Parathyroid adenoma (tissue), 2 donors: ENCODE measurements around the gene SMARCC2.
"Not testable (repeated sequence)": the region's sequence is repeated elsewhere in the genome, so short reads cannot be mapped to it uniquely, and the experiment has no call there.

Source experiments
- H2AFZ ChIP-seq: fragments of 300-600 bp; sonication (generic); one replicate; pipeline ENCODE4 v1.7.0; 2017; ENCODE audit warnings: antibody characterized with exemption, mild to moderate bottlenecking
- H3K27ac ChIP-seq: fragments of 300-600 bp; sonication (generic); one replicate; pipeline ENCODE4 v1.7.0; 2017
- H3K27me3 ChIP-seq: fragments of 300-600 bp; sonication (generic); one replicate; pipeline ENCODE4 v1.7.0; 2017; ENCODE audit warnings: low read length; ENCODE audit not compliant: control insufficient read depth, insufficient read depth
- H3K36me3 ChIP-seq: fragments of 300-600 bp; sonication (generic); one replicate; pipeline ENCODE4 v1.7.0; 2017; ENCODE audit warnings: low read length; ENCODE audit not compliant: control insufficient read depth, insufficient read depth
- H3K4me1 ChIP-seq: fragments of 300-600 bp; sonication (generic); one replicate; pipeline ENCODE4 v1.7.0; 2017; ENCODE audit warnings: control low read depth
- H3K4me2 ChIP-seq: fragments of 300-600 bp; sonication (generic); one replicate; pipeline ENCODE4 v1.7.0; 2017; ENCODE audit warnings: low read length
- H3K4me3 ChIP-seq: fragments of 300-600 bp; sonication (generic); one replicate; pipeline ENCODE4 v1.7.0; 2017; ENCODE audit warnings: low read depth, low read length
- H3K79me2 ChIP-seq: fragments of 300-600 bp; sonication (generic); one replicate; pipeline ENCODE4 v1.7.0; 2017; ENCODE audit warnings: control low read depth
- H3K9ac ChIP-seq: fragments of 300-600 bp; sonication (generic); one replicate; pipeline ENCODE4 v1.7.0; 2017; ENCODE audit warnings: mild to moderate bottlenecking
- H3K9me3 ChIP-seq: fragments of 300-600 bp; sonication (generic); one replicate; pipeline ENCODE4 v1.7.0; 2017; ENCODE audit warnings: low read length; ENCODE audit not compliant: control insufficient read depth
- TF ChIP-seq, protein P1 (sequence below): fragments of 300-600 bp; sonication (generic); IDR thresholded peaks from one replicate; pipeline ENCODE4 v1.7.0; 2017; ENCODE audit warnings: antibody characterized with exemption, mild to moderate bottlenecking
- donor health status: primary hyperparathyroidism.

Gene SMARCC2

DNA sequence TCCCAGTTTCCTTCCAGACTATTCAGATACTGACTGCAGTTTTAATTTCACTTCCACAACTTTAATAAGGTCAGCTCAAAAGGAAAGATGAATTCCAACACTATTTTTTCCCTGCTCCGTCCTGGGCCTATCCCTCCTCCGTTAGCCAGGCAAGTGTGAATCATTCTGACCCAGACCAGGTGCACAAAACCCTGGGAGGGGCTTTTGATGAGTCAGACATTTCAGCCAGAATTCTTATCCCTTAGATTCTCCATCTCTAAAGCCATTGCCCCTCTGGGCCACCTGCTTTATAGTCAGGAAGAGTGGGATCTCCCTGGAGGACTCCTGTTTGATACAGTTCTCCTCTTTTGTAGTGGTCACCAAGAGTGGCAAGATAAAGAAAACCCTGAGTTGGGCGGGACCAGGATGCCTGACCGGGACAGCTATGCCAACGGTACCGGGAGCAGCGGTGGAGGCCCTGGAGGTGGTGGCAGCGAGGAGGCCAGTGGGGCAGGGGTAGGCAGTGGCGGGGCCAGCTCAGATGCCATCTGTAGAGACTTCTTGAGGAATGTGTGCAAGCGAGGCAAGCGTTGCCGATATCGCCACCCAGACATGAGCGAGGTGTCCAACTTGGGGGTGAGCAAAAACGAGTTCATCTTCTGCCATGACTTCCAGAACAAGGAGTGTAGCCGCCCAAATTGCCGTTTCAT, 69.0 kb downstream of the SMARCC2 start:
- H3K79me2 ChIP-seq, result peaks cover 2% of the 10 kb centered on the region
- H3K9ac ChIP-seq, result no peak overlapping the region
- no peaks in the 10 kb centered on the region for H3K27me3 ChIP-seq
- H2AFZ ChIP-seq, result no peak overlapping the region
- no peak overlapping the region for H3K4me2 ChIP-seq
- TF ChIP-seq, protein P1, sequence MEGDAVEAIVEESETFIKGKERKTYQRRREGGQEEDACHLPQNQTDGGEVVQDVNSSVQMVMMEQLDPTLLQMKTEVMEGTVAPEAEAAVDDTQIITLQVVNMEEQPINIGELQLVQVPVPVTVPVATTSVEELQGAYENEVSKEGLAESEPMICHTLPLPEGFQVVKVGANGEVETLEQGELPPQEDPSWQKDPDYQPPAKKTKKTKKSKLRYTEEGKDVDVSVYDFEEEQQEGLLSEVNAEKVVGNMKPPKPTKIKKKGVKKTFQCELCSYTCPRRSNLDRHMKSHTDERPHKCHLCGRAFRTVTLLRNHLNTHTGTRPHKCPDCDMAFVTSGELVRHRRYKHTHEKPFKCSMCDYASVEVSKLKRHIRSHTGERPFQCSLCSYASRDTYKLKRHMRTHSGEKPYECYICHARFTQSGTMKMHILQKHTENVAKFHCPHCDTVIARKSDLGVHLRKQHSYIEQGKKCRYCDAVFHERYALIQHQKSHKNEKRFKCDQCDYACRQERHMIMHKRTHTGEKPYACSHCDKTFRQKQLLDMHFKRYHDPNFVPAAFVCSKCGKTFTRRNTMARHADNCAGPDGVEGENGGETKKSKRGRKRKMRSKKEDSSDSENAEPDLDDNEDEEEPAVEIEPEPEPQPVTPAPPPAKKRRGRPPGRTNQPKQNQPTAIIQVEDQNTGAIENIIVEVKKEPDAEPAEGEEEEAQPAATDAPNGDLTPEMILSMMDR, result no peak
- peaks cover 11% of the 10 kb centered on the region for H3K4me1 ChIP-seq
- peak overlapping the region; percentile 97 for H3K27ac ChIP-seq
- no peaks in the 10 kb centered on the region for H3K36me3 ChIP-seq
- no peaks in the 10 kb centered on the region for H3K9me3 ChIP-seq
- no peak overlapping the region for H3K4me3 ChIP-seq

DNA sequence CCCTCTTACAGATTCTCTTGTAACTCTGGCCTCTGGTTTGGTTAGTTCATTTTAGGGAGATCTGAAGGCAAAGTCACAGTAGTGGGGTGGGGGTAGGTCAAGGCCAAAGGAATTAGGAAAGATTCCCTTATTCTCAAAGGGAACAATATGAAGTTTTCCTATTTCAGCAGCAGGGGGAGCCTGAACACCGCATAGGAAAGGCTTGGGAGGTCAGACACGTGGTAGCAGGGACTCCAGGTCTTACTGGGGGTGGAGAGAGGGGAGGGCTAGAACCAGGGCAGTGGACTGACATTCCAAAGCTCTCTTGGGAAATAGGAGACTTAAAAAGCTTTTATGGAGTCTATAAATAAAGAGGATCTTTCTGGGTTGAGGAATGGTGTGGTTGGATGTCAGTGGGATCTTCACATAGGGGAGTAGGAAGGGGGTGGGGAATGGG, 69.9 kb downstream of the SMARCC2 start:
- Histone ChIP-seq H3K4me3 (peak overlapping the region; percentile 98), H3K27me3 (no peaks in the 10 kb centered on the region), H3K27ac (peak overlapping the region; percentile 97), H3K9ac (no peak overlapping the region), H3K4me2 (peak overlapping the region; percentile 94), H3K4me1 (peaks cover 11% of the 10 kb centered on the region), H3K9me3 (no peaks in the 10 kb centered on the region), H3K36me3 (no peaks in the 10 kb centered on the region), H2AFZ (peak overlapping the region; percentile 81), H3K79me2 (peaks cover 2% of the 10 kb centered on the region)
- TF ChIP-seq, protein P1, result peak; percentile 93

DNA sequence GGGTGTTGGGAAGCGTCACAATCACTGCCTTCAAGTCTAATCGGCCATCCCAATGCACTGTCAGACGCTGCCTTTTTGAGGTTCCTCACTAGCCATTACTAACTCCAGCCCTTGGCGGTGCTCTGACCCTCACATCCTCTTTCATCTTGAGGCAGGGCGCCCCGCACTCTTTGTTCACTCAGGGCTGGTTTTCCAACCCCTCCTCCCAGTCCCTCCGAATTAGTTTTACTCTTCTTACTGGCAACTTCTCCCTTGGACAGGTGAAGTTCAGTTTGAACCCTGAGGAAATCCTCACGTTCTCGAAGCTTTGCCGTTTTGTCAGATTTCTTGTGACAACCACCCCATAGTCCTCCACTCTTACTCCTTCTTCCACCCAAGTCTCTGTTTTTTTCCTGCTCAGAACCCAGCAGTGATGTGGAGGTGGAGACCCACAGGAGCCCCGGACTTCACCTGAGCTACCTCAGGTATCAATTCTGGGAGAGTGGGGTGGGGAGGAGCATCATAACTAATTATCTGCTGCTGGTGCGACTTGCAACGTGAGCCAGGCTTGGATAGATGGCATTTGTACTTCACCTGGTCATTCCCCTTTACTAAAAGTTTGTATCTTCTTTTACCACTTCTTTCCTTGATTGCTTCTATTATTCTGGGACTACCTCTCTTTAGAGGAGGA, 70.5 kb downstream of the SMARCC2 start:
- H3K79me2 ChIP-seq, result peaks cover 2% of the 10 kb centered on the region
- H3K4me3 ChIP-seq, result peak overlapping the region; percentile 98
- H3K36me3 ChIP-seq, result no peaks in the 10 kb centered on the region
- TF ChIP-seq, protein P1, result no peak
- H3K4me1 ChIP-seq, result peaks cover 11% of the 10 kb centered on the region
- H3K4me2 ChIP-seq, result peak overlapping the region; percentile 94
- no peaks in the 10 kb centered on the region for H3K27me3 ChIP-seq
- H2AFZ ChIP-seq, result peak overlapping the region; percentile 81
- peak overlapping the region; percentile 97 for H3K27ac ChIP-seq
- H3K9me3 ChIP-seq, result no peaks in the 10 kb centered on the region
- H3K9ac ChIP-seq, result peak overlapping the region; percentile 64

DNA sequence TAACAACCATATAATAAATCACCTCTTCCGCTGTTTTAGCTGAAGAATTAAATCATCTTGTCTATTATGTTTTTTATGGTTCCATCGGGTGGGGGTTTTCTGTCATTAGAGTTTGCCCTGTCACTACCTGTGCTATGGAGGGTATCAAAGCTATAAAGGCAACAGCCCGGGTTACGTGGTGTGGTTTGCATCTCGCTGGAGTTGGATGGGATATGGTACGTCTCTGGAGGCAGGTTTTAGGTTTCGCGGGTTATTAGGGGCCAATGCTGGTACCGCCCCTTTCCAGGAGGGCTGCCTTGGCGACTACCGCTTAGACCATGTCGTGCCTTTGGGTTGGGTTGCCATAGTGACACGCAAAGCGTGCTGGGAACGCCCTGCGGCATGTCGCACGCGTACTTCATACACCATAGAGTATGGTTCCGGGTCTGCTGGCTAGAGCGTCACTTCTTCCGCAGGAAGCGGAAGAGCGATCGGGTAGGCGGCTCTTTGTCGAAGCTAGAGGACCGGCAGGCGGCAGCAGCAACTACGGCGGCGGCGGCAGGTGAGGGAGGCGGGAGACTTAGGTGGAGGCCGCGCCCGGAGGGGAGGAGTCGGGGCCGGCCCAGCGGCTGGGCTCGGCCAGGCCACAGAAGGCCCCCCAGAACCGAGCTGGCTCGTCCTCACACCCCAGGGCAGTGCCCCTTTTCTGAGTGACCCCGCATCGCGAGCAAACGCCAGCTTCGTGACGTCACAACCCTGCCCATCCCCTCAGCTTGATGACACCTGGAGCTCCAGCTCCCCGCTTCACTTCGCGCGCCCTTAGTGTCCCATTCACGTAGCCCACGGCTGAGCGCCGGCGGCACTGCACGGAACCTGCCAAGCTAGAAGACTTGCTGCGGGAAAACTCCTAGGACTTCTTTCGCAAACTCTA, 71.2 kb downstream of the SMARCC2 start, which contains the start of gene ZC3H10:
Gene ZC3H10, plus strand, starts transcription at position 489 of the 910 bp plus-strand sequence. CDS start 2,297 bp downstream, outside the sequence.
- H3K27ac ChIP-seq, result peak within 1 kb of the TSS; percentile 97
- TF ChIP-seq, protein P1, result peak; percentile 76
- no peaks in the 10 kb centered on the region for H3K36me3 ChIP-seq
- H3K27me3 ChIP-seq, result no peaks in the 10 kb centered on the region
- no peaks in the 10 kb centered on the region for H3K9me3 ChIP-seq
- H3K9ac ChIP-seq, result peak within 1 kb of the TSS; percentile 64
- peak within 1 kb of the TSS; percentile 94 for H3K4me2 ChIP-seq
- H3K4me3 ChIP-seq, result peak within 1 kb of the TSS; percentile 98
- peak within 1 kb of the TSS; percentile 81 for H2AFZ ChIP-seq
- H3K79me2 ChIP-seq, result peaks cover 2% of the 10 kb centered on the region
- H3K4me1 ChIP-seq, result peaks cover 11% of the 10 kb centered on the region

DNA sequence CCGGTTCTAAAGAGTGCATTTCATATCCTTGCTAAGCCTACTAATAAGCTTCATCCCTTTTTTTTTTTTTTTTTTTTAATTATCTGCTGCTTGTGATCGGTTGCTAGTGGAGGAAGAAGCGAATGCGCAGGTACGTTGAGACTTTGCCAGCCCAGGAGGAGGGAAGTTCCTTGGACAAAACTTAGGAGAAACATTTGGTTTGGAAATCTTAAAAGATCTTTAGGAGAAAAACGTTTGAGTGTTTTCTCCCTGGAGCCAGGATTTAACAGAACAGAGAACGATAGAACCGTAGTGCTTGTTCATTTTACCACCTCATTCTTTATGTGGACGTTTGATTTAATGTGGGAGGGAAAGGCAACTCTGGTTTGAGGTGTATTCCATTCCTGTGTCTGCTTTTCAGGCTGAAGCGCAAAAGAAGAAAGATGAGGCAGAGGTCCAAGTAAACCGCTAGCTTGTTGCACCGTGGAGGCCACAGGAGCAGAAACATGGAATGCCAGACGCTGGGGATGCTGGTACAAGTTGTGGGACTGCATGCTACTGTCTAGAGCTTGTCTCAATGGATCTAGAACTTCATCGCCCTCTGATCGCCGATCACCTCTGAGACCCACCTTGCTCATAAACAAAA, 72.1 kb downstream of the SMARCC2 start:
- not testable (repeated sequence) for H3K36me3 ChIP-seq, H3K79me2 ChIP-seq, H3K27me3 ChIP-seq, H3K9me3 ChIP-seq, H2AFZ ChIP-seq
- H3K9ac ChIP-seq, result peak overlapping the region; percentile 40
- peaks cover 11% of the 10 kb centered on the region for H3K4me1 ChIP-seq
- peak overlapping the region; percentile 97 for H3K27ac ChIP-seq
- peak overlapping the region; percentile 98 for H3K4me3 ChIP-seq
- H3K4me2 ChIP-seq, result peak overlapping the region; percentile 84
